Liver (tissue), 9 donors: ENCODE data around the gene FLOT2. TPM values are rescaled to one million over a fixed set of nuclear protein-coding genes. Genes with fewer than 3 reads are reported as not detected.

Experiments
- DNase-seq: peaks from one replicate; pipeline ENCODE4 v3.0.0-alpha.2; 2017; ENCODE audit warnings: low spot score
- H3K27ac ChIP-seq, 2 donors: one replicate each; pipeline ENCODE4 v1.7.0; 2013; ENCODE audit warnings: inconsistent platforms in 2 of 2, low read length in 2 of 2, control low read depth in 1 of 2, low read depth in 1 of 2, mild to moderate bottlenecking in 1 of 2
- H3K27me3 ChIP-seq, 4 donors: one replicate each; pipeline versions ENCODE4 v1.6.1 to v1.7.0; 2013; ENCODE audit warnings: low read length in 3 of 4, inconsistent platforms in 1 of 4, mild to moderate bottlenecking in 1 of 4, moderate library complexity in 1 of 4; ENCODE audit not compliant: control insufficient read depth in 4 of 4, insufficient read depth in 4 of 4
- H3K36me3 ChIP-seq, 4 donors: one replicate each; pipeline versions ENCODE4 v1.6.1 to v1.7.0; 2013; ENCODE audit warnings: low read length in 3 of 4, mild to moderate bottlenecking in 3 of 4, low read depth in 1 of 4, moderate library complexity in 1 of 4; ENCODE audit not compliant: control insufficient read depth in 4 of 4, insufficient read depth in 3 of 4
- H3K4me1 ChIP-seq, 4 donors: one replicate each; pipeline versions ENCODE4 v1.6.1 to v1.7.0; 2013; ENCODE audit warnings: low read length in 3 of 4, mild to moderate bottlenecking in 3 of 4, moderate library complexity in 1 of 4; ENCODE audit not compliant: control insufficient read depth in 4 of 4, insufficient read depth in 4 of 4
- H3K4me3 ChIP-seq, 3 donors: one replicate each; pipeline versions ENCODE4 v1.6.1 to v1.7.0; 2013; ENCODE audit warnings: low read length in 3 of 3, control low read depth in 1 of 3, low read depth in 1 of 3, mild to moderate bottlenecking in 1 of 3
- H3K9ac ChIP-seq, 2 donors: one replicate each; pipeline ENCODE4 v1.7.0; 2013; ENCODE audit warnings: low read length in 2 of 2, mild to moderate bottlenecking in 2 of 2, moderate library complexity in 2 of 2, control low read depth in 1 of 2, low read depth in 1 of 2
- H3K9me3 ChIP-seq, 4 donors: one replicate each; pipeline versions ENCODE4 v1.6.1 to v1.7.0; 2013; ENCODE audit warnings: low read length in 3 of 4; ENCODE audit not compliant: control insufficient read depth in 4 of 4
- CTCF ChIP-seq: fragments of 150-350 bp; IDR thresholded peaks from 2 replicates; pipeline ENCODE4 v1.5.1; 2017; ENCODE audit warnings: improper control_type of control experiment, low read depth, low read length; ENCODE audit not compliant: missing input control
- FOXA1 ChIP-seq: IDR thresholded peaks from 2 replicates; pipeline ENCODE4 v1.6.1; 2016; ENCODE audit warnings: antibody characterized with exemption
- HNF4G ChIP-seq: IDR thresholded peaks from 2 replicates; pipeline ENCODE4 v1.6.1; 2016; ENCODE audit warnings: antibody characterized with exemption
- NR2F2 ChIP-seq: IDR thresholded peaks from 2 replicates; pipeline ENCODE4 v1.6.1; 2016; ENCODE audit warnings: antibody characterized with exemption
- REST ChIP-seq: IDR thresholded peaks from 2 replicates; pipeline ENCODE4 v1.6.1; 2016; ENCODE audit warnings: antibody characterized with exemption, mild to moderate bottlenecking
- SP1 ChIP-seq: IDR thresholded peaks from 2 replicates; pipeline ENCODE4 v1.6.1; 2018; ENCODE audit warnings: antibody characterized with exemption, mild to moderate bottlenecking
- TAF1 ChIP-seq: conservative IDR thresholded peaks from 2 replicates; pipeline ENCODE4 v1.6.1; 2016; ENCODE audit warnings: antibody characterized with exemption, mild to moderate bottlenecking
- YY1 ChIP-seq: IDR thresholded peaks from 2 replicates; pipeline ENCODE4 v1.6.1; 2016; ENCODE audit warnings: antibody characterized with exemption, mild to moderate bottlenecking
- WGBS: extraction: QIAGEN DNeasy Blood & Tissue Kit; methylation state at CpG from one replicate; pipeline ENCODE4 v1.1.7; 2013; 5-methylcytosine and 5-hydroxymethylcytosine counted together
- polyA plus RNA-seq, 2 donors: library from polyadenylated mRNA; stranded (reverse) in 1 of 2; unstranded in 1 of 2; fragments of 200-250 nt in 1 of 2; fragments of >200 nt in 1 of 2; fragmentation: Nextera tagmentation in 1 of 2; extraction: Ambion mirVana in 1 of 2; gene quantifications; one replicate each; pipeline versions ENCODE4 v1.2.1 to v1.2.3, GENCODE V29; 2013 to 2015
- total RNA-seq, 2 donors: library from RNA; depleted of rRNA; stranded (reverse); fragments of >200 nt; gene quantifications; one replicate each; pipeline ENCODE4 v1.2.3, GENCODE V29; 2014
- donor health status: healthy.
- donor health status: healthy.
- donor health status: healthy.
- donor health status: healthy.
- donor health status: healthy.

Gene FLOT2
- total and polyA plus RNA-seq, 4 donors: 61.6 to 100 (median 69.4) TPM

GRCh38 chr17:28928061-28928460, 30.5 kb upstream of the FLOT2 start:
- DNase-seq: no peak
- Histone ChIP-seq H3K9me3 (no peaks in the 10 kb centered on the region), H3K9ac (no peak overlapping the region), H3K4me1 (peaks cover 0 to 6% (median 0%) of the 10 kb centered on the region in 4 donors), H3K4me3 (no peak overlapping the region), H3K27ac (no peak overlapping the region), H3K27me3 (no peaks in the 10 kb centered on the region), H3K36me3 (peaks cover 2 to 20% (median 11%) of the 10 kb centered on the region in 4 donors)
- 94% methylated on average over 2 of the region's 2 CpGs for WGBS
- TF ChIP-seq CTCF (no peak), REST (no peak), SP1 (no peak), NR2F2 (no peak)

GRCh38 chr17:28926786-28927185, 29.3 kb upstream of the FLOT2 start:
- peak overlapping the region; percentile 63 to 72 for H3K27ac ChIP-seq
- 95% methylated on average over 4 of the region's 4 CpGs for WGBS
- H3K4me3 ChIP-seq: no peak overlapping the region
- H3K9me3 ChIP-seq: no peaks in the 10 kb centered on the region
- H3K9ac ChIP-seq: peak overlapping the region in 1 of 2 donors; percentile 24
- H3K4me1 ChIP-seq: peaks cover 0 to 6% (median 0%) of the 10 kb centered on the region in 4 donors
- peaks cover 2 to 31% (median 15%) of the 10 kb centered on the region in 4 donors for H3K36me3 ChIP-seq
- H3K27me3 ChIP-seq: no peaks in the 10 kb centered on the region
- no peak for DNase-seq
- no peak for TF ChIP-seq REST

- TF ChIP-seq FOXA1 (no peak), TAF1 (no peak), YY1 (no peak), HNF4G (no peak)
- H3K4me3 ChIP-seq: no peak overlapping the region
- peaks cover 4 to 35% (median 18%) of the 10 kb centered on the region in 4 donors for H3K36me3 ChIP-seq
- DNase-seq: no peak
- no peaks in the 10 kb centered on the region for H3K27me3 ChIP-seq
- H3K9ac ChIP-seq: no peak overlapping the region
- no peaks in the 10 kb centered on the region for H3K9me3 ChIP-seq
- WGBS: 88% methylated on average over 2 of the region's 2 CpGs
- H3K27ac ChIP-seq: peak overlapping the region; percentile 63 to 72
- H3K4me1 ChIP-seq: peaks cover 0 to 6% (median 0%) of the 10 kb centered on the region in 4 donors
These were observed 28.8 kb upstream of the FLOT2 start for GRCh38 chr17:28926366-28926765.
